ENCODE measurements around the gene LMOD1.
"Not testable (repeated sequence)": the region's sequence is repeated elsewhere in the genome, so short reads cannot be mapped to it uniquely, and the experiment has no call there.

LMOD1 gene

GRCh38 chr1:201946224-201946908, at the start of gene LMOD1:
Gene LMOD1, minus strand, starts transcription at chr1:201946548. Its CDS starts 208 bp downstream, at chr1:201946340.
- peak; percentile 89 for DNase-seq (ENCODE audit: low spot score)

- no peak for DNase-seq (ENCODE audit: low spot score)
These were observed 44.1 kb upstream of the LMOD1 start for GRCh38 chr1:201990427-201990826.

- DNase-seq (ENCODE audit: low spot score), result no peak
These were observed 43.2 kb upstream of the LMOD1 start for GRCh38 chr1:201989354-201990128.

DNA sequence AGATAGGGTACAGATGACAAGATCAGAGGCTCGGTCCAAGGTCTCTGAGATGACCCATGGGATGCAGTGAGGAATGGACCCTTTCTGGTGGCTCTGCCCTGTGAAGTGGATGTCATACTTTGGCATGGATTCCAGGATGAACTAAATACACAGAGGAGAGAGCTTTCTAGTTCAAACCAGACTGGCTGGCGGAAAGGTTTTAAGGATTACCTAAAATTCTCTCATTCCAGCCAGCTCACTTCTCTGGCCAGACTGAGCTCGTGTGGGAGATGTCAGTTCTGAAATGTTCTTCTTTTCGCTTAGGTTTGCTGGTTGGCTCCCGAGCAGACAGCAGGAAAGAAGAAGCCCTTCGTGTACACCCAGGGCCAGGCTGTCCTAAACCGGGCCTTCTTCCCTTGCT, 42.3 kb upstream of the LMOD1 start:
- DNase-seq (ENCODE audit: low spot score), result no peak

GRCh38 chr1:201985355-201985754, 39.0 kb upstream of the LMOD1 start:
- no peak for DNase-seq (ENCODE audit: low spot score)

DNA sequence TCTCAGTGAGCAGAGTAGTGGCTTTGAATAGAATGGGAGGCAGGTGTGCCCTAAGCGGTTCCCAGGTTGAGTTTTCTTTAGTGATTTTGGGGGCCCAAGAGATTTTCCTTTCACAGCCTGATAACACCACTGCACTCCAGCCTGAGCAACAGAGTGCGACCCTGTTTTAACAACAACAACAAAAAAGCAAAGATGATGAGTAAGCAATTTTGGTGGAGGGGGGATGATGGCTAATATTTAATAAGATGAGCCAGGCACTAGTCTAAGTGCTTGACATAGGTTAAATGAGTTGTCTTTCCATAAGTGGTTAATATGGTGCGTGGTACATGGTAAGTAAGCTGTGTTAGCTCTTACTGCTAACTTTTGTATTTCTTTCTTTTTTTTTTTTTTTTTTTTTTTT, 38.1 kb upstream of the LMOD1 start:
- no peak for DNase-seq (ENCODE audit: low spot score)

GRCh38 chr1:201983380-201983805, 37.0 kb upstream of the LMOD1 start:
- no peak for DNase-seq (ENCODE audit: low spot score)

GRCh38 chr1:201982623-201983379, 36.5 kb upstream of the LMOD1 start, which contains the start of gene RNPEP:
Gene RNPEP, plus strand, starts transcription at chr1:201982648. Its CDS starts 19 bp downstream, at chr1:201982667.
- DNase-seq (ENCODE audit: low spot score), result peak; percentile 82

DNA sequence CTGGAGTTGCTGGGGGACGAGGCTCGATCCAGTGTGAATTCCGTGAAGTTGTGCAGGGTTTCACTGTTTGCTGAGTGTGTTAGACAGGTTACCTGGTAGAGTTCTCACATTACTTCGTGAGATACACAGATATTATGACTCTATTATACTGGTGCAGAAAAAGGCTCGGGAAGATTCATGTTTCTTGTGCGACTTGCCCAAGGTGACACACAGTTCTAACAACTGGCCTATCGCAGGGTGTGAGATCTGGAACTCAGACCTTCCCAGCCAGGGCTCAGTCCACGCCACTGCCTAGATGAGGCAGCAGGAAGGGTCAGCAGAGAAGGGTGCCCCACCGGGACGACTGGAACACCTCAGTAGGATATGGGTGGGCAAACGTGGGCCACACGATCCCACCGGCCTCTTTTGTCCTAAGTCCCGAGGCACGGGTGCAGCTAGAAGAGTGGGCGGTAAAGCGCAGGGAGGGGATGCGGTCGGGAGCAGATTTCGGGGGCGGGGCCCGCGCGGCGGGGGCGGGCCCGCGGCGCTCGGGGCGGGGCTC, 35.8 kb upstream of the LMOD1 start:
- peak; percentile 91 for DNase-seq (ENCODE audit: low spot score)

- DNase-seq (ENCODE audit: low spot score), result no peak
These were observed 24.2 kb upstream of the LMOD1 start for GRCh38 chr1:201970334-201971159.

GRCh38 chr1:201968202-201968925, 22.0 kb upstream of the LMOD1 start:
- no peak for DNase-seq (ENCODE audit: low spot score)

DNA sequence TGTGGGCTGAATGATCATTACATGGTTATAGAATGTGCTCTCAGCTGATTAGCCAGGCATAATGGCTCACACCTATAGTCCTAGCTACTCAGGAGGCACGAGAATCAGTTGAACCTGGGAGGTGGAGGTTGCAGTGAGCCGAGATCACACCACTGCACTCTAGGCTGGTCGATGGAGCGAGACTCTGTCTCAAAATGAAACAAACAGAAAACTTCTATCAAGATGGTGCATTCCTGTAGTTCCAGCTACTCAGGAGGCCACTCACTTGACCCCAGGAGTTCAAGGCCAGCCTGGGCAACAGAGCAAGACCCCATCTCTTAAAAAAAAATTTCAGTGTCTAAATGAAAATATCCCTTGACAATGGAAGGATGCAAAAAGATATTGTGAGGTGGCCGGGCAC, 19.8 kb upstream of the LMOD1 start:
- DNase-seq (ENCODE audit: low spot score), result no peak

DNA sequence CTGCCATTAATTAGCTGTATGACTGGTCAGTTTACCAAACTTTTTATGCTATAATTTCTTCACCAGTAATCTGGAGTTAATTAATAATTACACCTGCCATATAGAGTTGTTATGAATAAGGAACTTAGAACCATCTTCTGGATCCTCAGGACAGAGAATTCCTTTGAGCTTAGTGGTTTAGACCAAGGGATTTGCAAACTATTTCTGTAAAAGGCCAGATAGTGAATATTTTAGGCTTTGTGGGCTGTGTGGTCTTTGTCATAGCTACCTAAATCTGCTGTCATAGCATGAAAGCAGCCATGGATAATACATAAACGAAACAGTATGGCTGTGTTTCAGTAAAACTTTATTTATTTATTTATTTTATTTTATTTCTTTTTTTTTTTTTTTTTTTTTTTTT, 17.9 kb upstream of the LMOD1 start:
- no peak for DNase-seq (ENCODE audit: low spot score)

- not testable (repeated sequence) for DNase-seq (ENCODE audit: low spot score)
These were observed 16.0 kb upstream of the LMOD1 start for GRCh38 chr1:201962382-201962781.

- no peak for DNase-seq (ENCODE audit: low spot score)
These were observed 12.0 kb upstream of the LMOD1 start for GRCh38 chr1:201958348-201958747.

DNA sequence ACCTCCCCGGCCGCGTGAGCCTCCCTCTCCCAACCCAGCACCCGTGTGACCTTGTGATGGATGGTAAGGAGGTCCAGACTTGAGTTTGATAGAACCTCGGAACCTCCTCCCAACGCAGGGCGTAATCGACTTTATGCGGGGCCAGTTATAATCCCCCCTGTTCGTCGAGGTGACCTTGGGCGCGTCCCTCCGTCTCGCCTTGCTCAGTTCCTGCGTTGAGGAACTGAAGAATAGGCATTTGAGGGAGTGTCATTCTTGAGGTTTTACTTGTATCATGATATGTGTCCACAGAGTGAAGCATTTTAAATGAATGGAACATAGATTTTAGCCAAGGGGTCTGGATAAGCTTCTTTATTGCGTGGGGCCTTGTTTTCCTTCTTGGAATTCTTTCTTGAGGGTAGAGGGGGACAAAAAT, 9.4 kb upstream of the LMOD1 start:
- DNase-seq (ENCODE audit: low spot score), result no peak

GRCh38 chr1:201955009-201955728, 8.8 kb upstream of the LMOD1 start, which contains the start of gene TIMM17A:
Gene TIMM17A, plus strand, starts transcription at chr1:201955503. Its CDS starts 24 bp downstream, at chr1:201955527.
- DNase-seq (ENCODE audit: low spot score), result peak; percentile 96

DNA sequence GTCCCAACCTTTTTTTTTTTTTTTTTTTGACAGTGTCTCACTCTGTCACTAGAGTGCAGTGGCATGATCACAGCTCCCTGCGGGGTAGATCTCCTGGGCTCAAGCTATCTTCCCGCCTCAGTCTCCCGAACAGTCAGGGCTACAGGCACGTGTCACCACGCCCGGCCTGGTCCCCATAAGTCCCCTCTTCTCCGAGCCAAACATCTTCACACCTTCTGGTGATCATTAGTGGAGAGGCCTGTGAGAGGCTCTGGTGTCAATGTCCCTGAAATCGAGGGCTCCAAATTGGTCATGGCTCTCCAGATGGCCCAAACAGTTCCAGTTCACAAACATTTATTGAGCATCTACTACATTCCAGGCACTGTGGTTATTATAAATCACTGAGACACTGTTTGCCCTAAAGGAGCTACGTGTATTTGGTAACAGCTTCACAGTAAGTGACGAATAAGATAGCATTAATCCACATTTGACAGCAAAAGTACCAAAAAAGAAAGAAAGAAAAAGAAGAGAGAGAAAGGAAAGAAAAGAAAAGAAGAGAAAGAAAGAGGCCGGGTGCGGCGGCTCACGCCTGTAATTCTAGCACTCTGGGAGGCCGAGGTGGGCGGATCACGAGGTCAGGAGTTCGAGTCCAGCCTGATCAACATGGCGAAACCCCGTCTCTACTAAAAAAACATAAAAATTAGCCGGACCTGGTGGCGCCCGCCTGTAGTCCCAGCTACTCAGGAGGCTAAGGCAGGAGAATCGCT, 8.1 kb upstream of the LMOD1 start:
- no peak for DNase-seq (ENCODE audit: low spot score)

GRCh38 chr1:201949491-201949890, 3.1 kb upstream of the LMOD1 start:
- no peak for DNase-seq (ENCODE audit: low spot score)

Data from iPS-NIHi11 (cell line).